Activated CD4-positive, alpha-beta T cell treated with anti-CD3 and anti-CD28 coated beads, Interleukin-2, amount 10 ng/mL, durations not matched to agents 24 days and 14 days (primary cell): Measurements from ENCODE around the gene SHISAL2B. TPM values are rescaled to one million over a fixed set of nuclear protein-coding genes. Genes with fewer than 3 reads are reported as not detected.
"Not testable (repeated sequence)": the region's sequence is repeated elsewhere in the genome, so short reads cannot be mapped to it uniquely, and the experiment has no call there.

Source experiments
- DNase-seq: peaks from one replicate; pipeline ENCODE4 v3.0.0; 2022
- H3K27ac Mint-ChIP-seq: one replicate; pipeline ENCODE4 v1.8.0; 2022; ENCODE audit warnings: mild to moderate bottlenecking, mixed read lengths
- H3K27me3 Mint-ChIP-seq: one replicate; pipeline ENCODE4 v1.8.0; 2022; ENCODE audit warnings: mixed read lengths
- H3K36me3 Mint-ChIP-seq: one replicate; pipeline ENCODE4 v1.8.0; 2022; ENCODE audit warnings: low read depth, mild to moderate bottlenecking, mixed read lengths
- H3K4me1 Mint-ChIP-seq: one replicate; pipeline ENCODE4 v1.8.0; 2021; ENCODE audit warnings: mixed read lengths
- H3K4me3 Mint-ChIP-seq: one replicate; pipeline ENCODE4 v1.8.0; 2022; ENCODE audit warnings: mild to moderate bottlenecking, moderate library complexity, mixed read lengths
- H3K9me3 Mint-ChIP-seq: one replicate; pipeline ENCODE4 v1.8.0; 2021; ENCODE audit warnings: mixed read lengths
- intact Hi-C: fragments of 100-400 bp; cut with micrococcal nuclease; formaldehyde crosslinking; loops from one replicate; pipeline ENCODE4 v1.15.1; 2023
- total RNA-seq: library from RNA; stranded (reverse); gene quantifications from 2 replicates; pipeline ENCODE4 v1.2.3, GENCODE V29; 2022

The SHISAL2B gene
- total RNA-seq, 1 donor from 2014 or later = not detected

DNA sequence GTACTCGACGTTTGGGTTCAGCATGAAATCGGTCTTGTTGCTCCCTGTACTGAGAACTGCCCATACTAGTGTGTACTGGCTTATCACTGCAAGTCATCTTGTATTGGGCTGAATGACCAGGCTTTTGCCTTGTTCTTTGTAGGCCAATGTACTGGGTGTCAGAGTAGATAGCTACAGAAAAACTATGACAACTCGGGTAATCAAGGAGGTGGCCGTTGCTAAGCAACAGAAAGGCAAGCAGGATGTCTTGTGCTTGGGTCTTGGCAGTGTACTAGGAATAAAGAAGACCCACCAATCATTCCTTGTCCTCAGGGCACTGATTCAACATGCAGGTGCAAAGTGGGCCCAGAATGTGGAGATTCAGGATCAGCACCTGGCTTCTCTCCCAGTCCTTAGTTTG lies 11.9 kb upstream of the SHISAL2B start:
- peaks cover 6% of the 10 kb centered on the region for H3K27me3 Mint-ChIP-seq
- H3K4me3 Mint-ChIP-seq = no peak overlapping the region
- no peak for DNase-seq
- no peaks in the 10 kb centered on the region for H3K36me3 Mint-ChIP-seq
- H3K9me3 Mint-ChIP-seq = no peaks in the 10 kb centered on the region
- intact Hi-C loops = no loop called here
- no peak overlapping the region for H3K27ac Mint-ChIP-seq
- no peaks in the 10 kb centered on the region for H3K4me1 Mint-ChIP-seq

- DNase-seq = no peak
- Mint-ChIP-seq H3K27me3 (peaks cover 8% of the 10 kb centered on the region), H3K36me3 (no peaks in the 10 kb centered on the region), H3K9me3 (no peaks in the 10 kb centered on the region), H3K27ac (no peak overlapping the region), H3K4me3 (no peak overlapping the region), H3K4me1 (no peaks in the 10 kb centered on the region)
- intact Hi-C loops = no loop called here
Observed at GRCh38 chr5:64680289-64680688, 10.0 kb upstream of the SHISAL2B start.

DNA sequence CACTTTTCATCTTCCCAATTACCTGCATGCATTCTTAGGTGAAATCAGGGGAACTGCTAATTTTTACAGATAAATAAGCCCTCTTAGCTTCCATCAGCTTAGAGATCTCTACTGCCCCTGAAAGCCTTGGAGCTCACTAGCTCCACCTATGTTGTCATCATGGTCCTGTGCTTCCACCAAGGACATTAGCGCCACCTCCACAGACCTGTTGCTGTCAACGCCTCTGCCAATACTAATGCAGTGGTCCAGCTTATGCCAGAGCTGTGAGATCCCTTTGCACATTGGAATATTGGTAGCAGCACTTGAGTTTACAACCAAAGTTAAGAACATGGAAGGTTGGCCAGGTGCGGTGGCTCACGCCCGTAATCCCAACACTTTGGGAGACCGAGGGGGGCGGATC lies 7.7 kb upstream of the SHISAL2B start:
- H3K9me3 Mint-ChIP-seq = no peaks in the 10 kb centered on the region
- no peak overlapping the region for H3K27ac Mint-ChIP-seq
- DNase-seq = no peak
- intact Hi-C loops = no loop called here
- H3K4me3 Mint-ChIP-seq = no peak overlapping the region
- peaks cover 16% of the 10 kb centered on the region for H3K27me3 Mint-ChIP-seq
- no peaks in the 10 kb centered on the region for H3K36me3 Mint-ChIP-seq
- no peaks in the 10 kb centered on the region for H3K4me1 Mint-ChIP-seq

DNA sequence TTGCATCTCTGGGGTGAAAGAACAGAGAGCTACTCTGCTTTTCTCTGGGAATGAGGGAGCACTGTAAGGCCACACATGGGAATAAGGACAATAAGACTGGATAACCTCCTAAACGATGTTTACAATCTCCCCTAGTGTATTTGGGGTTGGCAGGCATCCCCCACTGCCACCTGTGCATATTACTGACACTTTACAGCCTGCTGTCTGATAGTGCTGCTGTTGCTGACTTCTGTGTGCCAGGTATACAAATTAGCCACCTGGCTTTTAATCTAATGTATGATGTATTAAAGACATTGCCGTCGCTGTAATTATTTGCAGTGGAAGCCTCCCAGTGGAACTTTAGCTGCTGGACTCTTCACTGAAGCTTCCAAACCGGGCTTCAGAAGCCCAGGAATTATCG lies 4.4 kb upstream of the SHISAL2B start:
- no peak overlapping the region for H3K4me3 Mint-ChIP-seq
- no peaks in the 10 kb centered on the region for H3K36me3 Mint-ChIP-seq
- peaks cover 36% of the 10 kb centered on the region for H3K27me3 Mint-ChIP-seq
- DNase-seq = no peak
- H3K4me1 Mint-ChIP-seq = peaks cover 3% of the 10 kb centered on the region
- intact Hi-C loops = no loop called here
- H3K27ac Mint-ChIP-seq = no peak overlapping the region
- H3K9me3 Mint-ChIP-seq = no peaks in the 10 kb centered on the region

- Mint-ChIP-seq H3K9me3 (no peaks in the 10 kb centered on the region), H3K27me3 (peaks cover 49% of the 10 kb centered on the region), H3K27ac (no peak overlapping the region), H3K36me3 (no peaks in the 10 kb centered on the region), H3K4me3 (no peak overlapping the region), H3K4me1 (peaks cover 3% of the 10 kb centered on the region)
- intact Hi-C loops = no loop called here
- DNase-seq = no peak
Observed at GRCh38 chr5:64688391-64688790, 1.9 kb upstream of the SHISAL2B start.

GRCh38 chr5:64688965-64689364 lies 1.3 kb upstream of the SHISAL2B start:
- intact Hi-C loops = no loop called here
- DNase-seq = no peak
- Mint-ChIP-seq H3K36me3 (no peaks in the 10 kb centered on the region), H3K4me1 (peaks cover 3% of the 10 kb centered on the region), H3K4me3 (no peak overlapping the region), H3K9me3 (no peaks in the 10 kb centered on the region), H3K27me3 (peaks cover 55% of the 10 kb centered on the region), H3K27ac (no peak overlapping the region)

- Mint-ChIP-seq H3K4me3 (peak overlapping the region; percentile 60), H3K27ac (no peak overlapping the region), H3K36me3 (no peaks in the 10 kb centered on the region), H3K27me3 (peaks cover 54% of the 10 kb centered on the region), H3K9me3 (no peaks in the 10 kb centered on the region), H3K4me1 (peaks cover 3% of the 10 kb centered on the region)
- intact Hi-C loops = no loop called here
- no peak for DNase-seq
Observed at GRCh38 chr5:64690104-64690416, 243 bp upstream of the SHISAL2B start.

- intact Hi-C loops = no loop called here
- Mint-ChIP-seq H3K9me3 (no peaks in the 10 kb centered on the region), H3K27me3 (peaks cover 54% of the 10 kb centered on the region), H3K36me3 (no peaks in the 10 kb centered on the region), H3K4me3 (no peak overlapping the region), H3K27ac (no peak overlapping the region), H3K4me1 (peaks cover 3% of the 10 kb centered on the region)
- DNase-seq = no peak
Observed at GRCh38 chr5:64691291-64691690, 988 bp downstream of the SHISAL2B start.

GRCh38 chr5:64693636-64694035 lies 3.3 kb downstream of the SHISAL2B start:
- Mint-ChIP-seq H3K27me3 (peaks cover 43% of the 10 kb centered on the region), H3K36me3 (no peaks in the 10 kb centered on the region)

GRCh38 chr5:64696414-64696813 lies 6.1 kb downstream of the SHISAL2B start:
- H3K9me3 Mint-ChIP-seq, H3K4me3 Mint-ChIP-seq, DNase-seq, H3K36me3 Mint-ChIP-seq, intact Hi-C loops, H3K27ac Mint-ChIP-seq, H3K4me1 Mint-ChIP-seq: not testable (repeated sequence)
- H3K27me3 Mint-ChIP-seq = peaks cover 22% of the 10 kb centered on the region

More at GRCh38 chr5:64693636-64694035, 3.3 kb downstream of the SHISAL2B start:
- DNase-seq = no peak
- no peak overlapping the region for H3K27ac Mint-ChIP-seq
- no peak overlapping the region for H3K4me3 Mint-ChIP-seq
- intact Hi-C loops = no loop called here
- peaks cover 6% of the 10 kb centered on the region for H3K9me3 Mint-ChIP-seq
- peaks cover 3% of the 10 kb centered on the region for H3K4me1 Mint-ChIP-seq

GRCh38 chr5:64700765-64701164 lies 10.5 kb downstream of the SHISAL2B start:
- no peak for DNase-seq
- H3K36me3 Mint-ChIP-seq = no peaks in the 10 kb centered on the region
- H3K4me1 Mint-ChIP-seq = no peaks in the 10 kb centered on the region
- H3K4me3 Mint-ChIP-seq = no peak overlapping the region
- H3K27ac Mint-ChIP-seq = no peak overlapping the region
- H3K27me3 Mint-ChIP-seq = peaks cover 20% of the 10 kb centered on the region
- intact Hi-C loops = no loop called here
- H3K9me3 Mint-ChIP-seq = peaks cover 6% of the 10 kb centered on the region

DNA sequence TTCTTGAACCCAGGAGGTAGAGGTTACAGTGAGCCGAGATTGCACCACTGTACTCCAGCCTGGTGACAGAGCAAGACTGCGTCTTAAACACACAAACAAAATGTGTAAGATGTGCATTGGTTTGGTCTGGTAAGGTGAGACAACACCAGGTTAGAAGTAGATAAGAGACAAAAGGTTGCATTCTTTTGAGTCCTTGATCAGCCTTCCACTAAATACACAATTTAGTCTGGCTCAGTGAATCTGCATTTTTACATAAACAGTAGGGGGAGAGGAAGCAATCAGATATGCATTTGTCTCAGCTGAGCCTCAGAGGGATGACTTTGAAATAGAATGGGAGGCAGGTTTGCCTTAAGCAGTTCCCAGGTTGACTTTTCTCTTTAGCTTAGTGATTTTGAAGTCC lies 15.8 kb downstream of the SHISAL2B start:
- intact Hi-C loops = not testable (repeated sequence)

GRCh38 chr5:64707191-64707590 lies 16.9 kb downstream of the SHISAL2B start:
- no peak overlapping the region for H3K4me3 Mint-ChIP-seq
- intact Hi-C loops = no loop called here
- H3K4me1 Mint-ChIP-seq = no peaks in the 10 kb centered on the region
- no peak for DNase-seq
- no peaks in the 10 kb centered on the region for H3K9me3 Mint-ChIP-seq
- peaks cover 22% of the 10 kb centered on the region for H3K27me3 Mint-ChIP-seq
- no peaks in the 10 kb centered on the region for H3K36me3 Mint-ChIP-seq
- H3K27ac Mint-ChIP-seq = no peak overlapping the region

More for the DNA sequence above, 15.8 kb downstream of the SHISAL2B start:
- not testable (repeated sequence) for DNase-seq, H3K4me3 Mint-ChIP-seq, H3K9me3 Mint-ChIP-seq, H3K36me3 Mint-ChIP-seq, H3K27ac Mint-ChIP-seq, H3K4me1 Mint-ChIP-seq
- H3K27me3 Mint-ChIP-seq = peaks cover 22% of the 10 kb centered on the region

DNA sequence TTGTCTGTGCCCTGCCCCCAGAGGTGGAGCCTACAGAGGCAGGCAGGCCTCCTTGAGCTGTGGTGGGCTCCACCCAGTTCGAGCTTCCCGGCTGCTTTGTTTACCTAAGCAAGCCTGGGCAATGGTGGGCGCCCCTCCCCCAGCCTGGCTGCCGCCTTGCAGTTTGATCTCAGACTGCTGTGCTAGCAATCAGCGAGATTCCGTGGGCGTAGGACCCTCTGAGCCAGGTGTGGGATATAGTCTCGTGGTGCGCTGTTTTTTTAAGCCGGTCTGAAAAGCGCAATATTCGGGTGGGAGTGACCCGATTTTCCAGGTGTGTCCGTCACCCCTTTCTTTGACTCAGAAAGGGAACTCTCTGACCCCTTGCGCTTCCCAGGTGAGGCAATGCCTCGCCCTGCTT lies 24.2 kb downstream of the SHISAL2B start:
- intact Hi-C loops, H3K27me3 Mint-ChIP-seq: not testable (repeated sequence)

DNA sequence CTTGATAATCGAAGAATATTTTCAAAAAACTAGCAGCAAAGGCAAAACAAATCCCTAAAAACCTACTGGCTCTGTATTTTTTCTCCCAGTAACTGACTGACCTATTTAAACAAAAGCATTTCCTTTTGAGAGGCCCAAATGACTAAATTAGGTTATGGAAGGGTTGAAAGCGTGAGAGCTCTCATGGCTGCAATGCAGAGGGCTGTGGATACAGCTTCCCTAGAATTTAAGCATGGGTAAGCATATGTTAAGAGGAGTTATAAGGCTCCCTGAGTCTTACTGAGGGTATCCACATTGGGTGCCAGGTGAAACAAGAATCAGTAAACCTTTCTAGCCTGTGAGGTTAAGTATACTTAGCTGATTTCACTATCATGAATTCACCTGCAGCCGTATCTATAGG lies 32.3 kb downstream of the SHISAL2B start:
- Mint-ChIP-seq H3K27me3 (no peaks in the 10 kb centered on the region), H3K27ac (no peak overlapping the region), H3K9me3 (peaks cover 4% of the 10 kb centered on the region), H3K4me3 (no peak overlapping the region), H3K36me3 (peaks cover 14% of the 10 kb centered on the region), H3K4me1 (peaks cover 4% of the 10 kb centered on the region)
- intact Hi-C loops = no loop called here
- no peak for DNase-seq

More for the DNA sequence above, 24.2 kb downstream of the SHISAL2B start:
- H3K36me3 Mint-ChIP-seq, DNase-seq, H3K27ac Mint-ChIP-seq, H3K4me1 Mint-ChIP-seq, H3K4me3 Mint-ChIP-seq, H3K9me3 Mint-ChIP-seq: not testable (repeated sequence)
